HUES48 (cell line): ENCODE measurements around the gene TEX53.

Experiments
- H3K27ac ChIP-seq: one replicate; pipeline ENCODE4 v1.7.0; 2013; ENCODE audit warnings: low read depth, low read length, inconsistent platforms
- H3K27me3 ChIP-seq: 2 replicates; pipeline ENCODE4 v1.6.1; 2013; ENCODE audit warnings: mild to moderate bottlenecking, low read length; ENCODE audit not compliant: control insufficient read depth, insufficient read depth
- H3K36me3 ChIP-seq: 2 replicates; pipeline ENCODE4 v1.6.1; 2013; ENCODE audit warnings: low read length; ENCODE audit not compliant: control insufficient read depth, insufficient read depth
- H3K4me1 ChIP-seq: 2 replicates; pipeline ENCODE4 v1.6.1; 2013; ENCODE audit warnings: mild to moderate bottlenecking, low read length; ENCODE audit not compliant: control insufficient read depth, insufficient read depth
- H3K4me3 ChIP-seq: 2 replicates; pipeline ENCODE4 v1.5.1; 2013; ENCODE audit warnings: mild to moderate bottlenecking, low read depth, low read length
- H3K9ac ChIP-seq: 2 replicates; pipeline ENCODE4 v1.6.1; 2013; ENCODE audit warnings: mild to moderate bottlenecking, low read depth, low read length, moderate library complexity
- H3K9me3 ChIP-seq: 2 replicates; pipeline ENCODE4 v1.6.1; 2013; ENCODE audit warnings: low read length; ENCODE audit not compliant: control insufficient read depth, insufficient read depth

The TEX53 gene

DNA sequence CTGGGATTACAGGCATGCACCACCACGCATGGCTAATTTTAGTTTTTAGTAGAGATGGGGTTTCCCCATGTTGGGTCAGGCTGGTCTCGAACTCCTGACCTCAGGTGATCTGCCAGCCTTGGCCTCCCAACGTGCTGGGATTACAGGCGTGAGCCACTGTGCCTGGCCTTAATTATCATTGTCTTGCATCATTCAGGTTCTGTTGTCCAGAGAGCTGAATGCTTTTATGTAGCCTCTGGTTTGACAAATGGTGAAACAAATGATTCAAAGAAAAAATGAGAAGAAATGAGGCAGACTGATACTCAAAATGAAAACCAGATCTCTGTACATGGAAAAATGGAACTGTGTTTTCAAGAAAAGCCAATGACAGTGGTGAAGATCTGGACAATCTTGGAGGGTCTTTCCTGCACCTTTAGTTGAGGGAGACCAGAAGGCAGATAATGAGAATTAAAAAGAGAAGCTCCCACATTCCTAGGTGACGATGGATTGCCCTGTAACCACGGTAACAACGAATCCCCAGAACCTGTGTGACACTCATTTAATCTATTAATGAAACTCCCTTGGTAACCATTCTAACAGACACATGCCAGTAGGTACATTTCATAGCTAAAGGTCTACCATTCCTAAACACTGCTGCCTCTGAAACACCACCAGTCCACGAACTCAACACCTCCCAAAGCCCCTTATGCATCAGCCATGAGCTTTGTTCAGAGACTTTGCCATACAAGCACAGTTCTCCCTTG, 22.8 kb upstream of the TEX53 start:
- Histone ChIP-seq H3K9me3 (no peaks in the 10 kb centered on the region), H3K27ac (no peak overlapping the region), H3K36me3 (no peaks in the 10 kb centered on the region), H3K4me1 (no peaks in the 10 kb centered on the region), H3K27me3 (no peaks in the 10 kb centered on the region), H3K9ac (no peak overlapping the region), H3K4me3 (no peak overlapping the region)

DNA sequence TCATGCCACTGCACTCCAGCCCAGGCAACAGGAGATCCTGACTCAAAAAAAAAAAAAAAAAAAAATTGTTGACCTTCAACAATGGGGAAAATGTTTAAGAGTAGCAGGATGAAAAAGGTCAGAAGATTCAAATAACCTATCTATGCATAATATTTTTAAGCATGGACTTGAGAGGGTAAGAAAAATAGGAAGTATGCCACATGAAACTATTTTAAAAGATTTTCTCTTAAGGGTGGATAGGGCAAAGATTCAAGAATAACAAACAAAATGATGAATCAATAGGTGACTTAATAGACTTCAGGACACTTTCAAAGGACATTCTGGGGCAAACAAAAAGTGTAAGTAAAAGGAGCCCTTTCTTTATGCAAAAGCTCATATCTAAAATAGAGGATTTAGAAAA, 21.2 kb upstream of the TEX53 start:
- no peak overlapping the region for H3K9ac ChIP-seq
- H3K36me3 ChIP-seq, result no peaks in the 10 kb centered on the region
- H3K27me3 ChIP-seq, result no peaks in the 10 kb centered on the region
- no peak overlapping the region for H3K4me3 ChIP-seq
- H3K27ac ChIP-seq, result no peak overlapping the region
- H3K9me3 ChIP-seq, result no peaks in the 10 kb centered on the region
- H3K4me1 ChIP-seq, result peaks cover 5% of the 10 kb centered on the region; the same call in 1 of the 2 replicates

DNA sequence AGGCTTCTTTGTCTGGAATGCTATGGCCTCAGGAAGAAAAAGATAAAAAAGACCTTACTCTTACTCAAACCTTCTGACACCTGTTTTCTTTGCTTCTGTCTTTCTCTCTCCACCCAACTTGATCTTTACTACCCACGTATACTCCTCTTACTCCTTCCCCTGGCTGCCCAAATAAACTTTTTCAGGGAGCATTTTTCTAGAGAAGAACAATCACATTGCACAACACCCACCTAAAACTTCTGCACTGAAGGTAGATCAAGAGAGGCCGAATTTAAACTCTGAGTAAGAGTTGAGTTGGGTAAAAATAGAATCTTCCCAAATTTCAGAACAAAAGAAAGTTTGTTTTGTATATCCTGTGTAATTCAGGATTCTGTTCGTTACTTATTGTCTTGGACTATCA, 20.5 kb upstream of the TEX53 start:
- H3K9me3 ChIP-seq, result no peaks in the 10 kb centered on the region
- no peaks in the 10 kb centered on the region for H3K36me3 ChIP-seq
- peaks cover 5% of the 10 kb centered on the region; the same call in 1 of the 2 replicates for H3K4me1 ChIP-seq
- H3K27me3 ChIP-seq, result no peaks in the 10 kb centered on the region
- H3K4me3 ChIP-seq, result no peak overlapping the region
- H3K9ac ChIP-seq, result no peak overlapping the region
- H3K27ac ChIP-seq, result no peak overlapping the region

DNA sequence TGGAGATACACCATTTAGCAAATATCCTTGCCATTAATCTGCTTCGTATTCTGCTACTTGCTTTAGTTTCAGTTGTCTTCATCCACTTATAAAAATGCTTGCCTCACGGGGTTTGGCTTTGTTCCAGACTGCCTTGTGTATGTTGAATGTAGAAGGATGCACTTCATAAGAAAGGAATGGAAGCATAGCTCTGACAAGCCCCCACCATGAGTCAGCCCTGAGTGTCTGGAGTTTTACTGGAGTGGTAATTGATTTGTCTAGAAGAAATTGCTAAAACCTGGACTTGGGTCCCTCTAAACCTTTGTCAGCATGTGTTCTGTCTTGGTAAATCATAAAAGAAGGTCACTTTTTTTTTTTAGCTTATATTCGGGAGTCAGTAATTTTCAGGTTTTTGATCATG, 19.8 kb upstream of the TEX53 start:
- H3K4me1 ChIP-seq, result peaks cover 5% of the 10 kb centered on the region; the same call in 1 of the 2 replicates
- no peak overlapping the region for H3K9ac ChIP-seq
- H3K4me3 ChIP-seq, result no peak overlapping the region
- H3K27me3 ChIP-seq, result no peaks in the 10 kb centered on the region
- H3K9me3 ChIP-seq, result no peaks in the 10 kb centered on the region
- no peak overlapping the region for H3K27ac ChIP-seq
- H3K36me3 ChIP-seq, result no peaks in the 10 kb centered on the region

DNA sequence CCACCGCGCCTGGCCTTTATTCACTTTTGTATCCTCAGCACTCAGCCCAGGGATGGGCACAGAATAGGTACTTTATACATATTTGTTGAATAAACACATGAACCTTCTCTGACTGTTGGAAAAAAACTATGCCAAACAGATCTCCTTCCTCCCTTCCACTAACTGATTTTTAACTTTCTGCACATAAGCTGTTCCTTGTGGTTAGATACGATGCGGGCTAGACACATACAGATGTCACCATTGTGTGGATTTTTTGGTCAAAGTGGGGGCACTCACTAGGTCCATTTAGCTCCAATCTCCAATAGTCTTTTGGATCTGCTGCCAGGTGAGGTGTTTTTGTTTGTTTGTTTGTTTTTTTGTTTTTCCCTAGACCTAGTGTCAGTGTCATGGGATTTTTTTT, 19.3 kb upstream of the TEX53 start:
- Histone ChIP-seq H3K9ac (no peak overlapping the region), H3K4me3 (no peak overlapping the region), H3K9me3 (no peaks in the 10 kb centered on the region), H3K27ac (no peak overlapping the region), H3K36me3 (no peaks in the 10 kb centered on the region), H3K4me1 (peaks cover 5% of the 10 kb centered on the region; the same call in 1 of the 2 replicates), H3K27me3 (no peaks in the 10 kb centered on the region)

DNA sequence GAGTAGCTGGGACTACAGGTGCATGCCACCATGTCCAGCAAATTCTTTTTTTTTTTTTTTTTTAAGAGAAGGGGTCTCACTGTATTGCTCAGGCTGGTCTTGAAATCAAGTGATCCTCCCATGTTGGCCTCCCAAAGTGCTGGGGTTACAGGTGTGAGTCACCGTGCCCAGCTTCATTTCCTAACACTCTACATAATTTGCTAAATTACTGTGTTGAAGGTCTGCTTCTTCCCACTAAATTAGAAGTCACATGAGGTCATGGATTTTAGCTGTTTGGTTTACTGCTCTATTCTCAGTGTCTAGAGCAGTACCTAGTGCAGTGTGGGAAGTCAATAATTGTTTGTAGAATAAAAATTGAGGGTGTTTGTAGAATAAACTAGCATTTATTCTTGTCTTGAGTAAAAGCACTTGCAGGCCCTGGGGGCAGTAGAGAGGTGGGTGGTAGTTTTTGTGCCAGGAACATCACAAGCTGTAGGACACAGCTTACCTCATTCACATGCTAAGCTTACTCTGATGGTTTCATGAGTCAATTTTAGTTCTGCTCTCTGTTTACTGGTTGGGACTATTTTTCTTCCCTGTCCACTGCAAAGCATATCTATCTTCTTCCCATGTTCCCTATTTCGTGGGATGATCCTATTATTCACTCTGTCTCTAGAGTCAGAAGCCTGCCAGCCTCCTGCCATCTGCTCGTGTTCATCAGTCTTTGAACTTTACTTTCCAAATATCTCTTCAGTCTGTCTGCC, 17.4 kb upstream of the TEX53 start:
- no peaks in the 10 kb centered on the region for H3K27me3 ChIP-seq
- H3K36me3 ChIP-seq, result no peaks in the 10 kb centered on the region
- H3K9me3 ChIP-seq, result no peaks in the 10 kb centered on the region
- no peak overlapping the region for H3K9ac ChIP-seq
- no peak overlapping the region for H3K27ac ChIP-seq
- H3K4me1 ChIP-seq, result peaks cover 5% of the 10 kb centered on the region; the same call in 1 of the 2 replicates
- no peak overlapping the region for H3K4me3 ChIP-seq

DNA sequence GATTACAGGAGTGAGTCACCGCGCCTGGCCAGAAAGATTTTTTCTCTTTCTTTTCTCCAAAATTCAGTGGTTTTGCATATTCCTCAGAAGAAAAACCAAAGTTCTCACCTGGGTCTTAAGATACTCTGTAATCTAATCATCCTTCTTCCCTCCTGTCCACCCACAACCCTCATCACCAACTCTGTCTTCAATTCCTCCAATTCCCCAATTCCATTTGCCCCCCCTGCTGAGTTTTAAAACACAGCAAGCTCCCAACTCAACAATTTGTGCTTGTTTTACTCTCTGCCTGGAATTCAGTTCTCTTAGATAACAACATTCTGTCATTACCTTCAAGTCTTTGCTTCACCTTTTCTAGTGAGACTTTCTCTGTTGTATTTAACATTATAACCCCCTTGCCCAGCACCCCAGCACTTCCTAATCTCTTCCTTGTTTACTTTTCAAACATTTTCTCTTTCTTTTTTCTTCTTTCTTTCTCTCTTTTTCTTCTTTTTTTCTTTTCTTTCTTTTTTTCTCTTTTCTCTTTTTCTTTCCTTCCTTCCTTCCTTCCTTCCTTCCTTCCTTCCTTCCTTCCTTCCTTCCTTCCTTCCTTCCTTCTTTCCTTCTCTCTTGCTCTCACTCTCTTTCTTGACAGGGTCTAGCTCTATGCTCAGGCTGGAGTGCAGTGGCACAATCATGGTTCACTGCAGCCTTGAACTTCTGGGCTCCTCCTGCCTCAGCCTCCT, 16.6 kb upstream of the TEX53 start:
- Histone ChIP-seq H3K9me3 (no peaks in the 10 kb centered on the region), H3K27me3 (no peaks in the 10 kb centered on the region), H3K4me1 (peaks cover 5% of the 10 kb centered on the region; the same call in 1 of the 2 replicates), H3K27ac (no peak overlapping the region), H3K36me3 (no peaks in the 10 kb centered on the region), H3K9ac (no peak overlapping the region), H3K4me3 (no peak overlapping the region)

DNA sequence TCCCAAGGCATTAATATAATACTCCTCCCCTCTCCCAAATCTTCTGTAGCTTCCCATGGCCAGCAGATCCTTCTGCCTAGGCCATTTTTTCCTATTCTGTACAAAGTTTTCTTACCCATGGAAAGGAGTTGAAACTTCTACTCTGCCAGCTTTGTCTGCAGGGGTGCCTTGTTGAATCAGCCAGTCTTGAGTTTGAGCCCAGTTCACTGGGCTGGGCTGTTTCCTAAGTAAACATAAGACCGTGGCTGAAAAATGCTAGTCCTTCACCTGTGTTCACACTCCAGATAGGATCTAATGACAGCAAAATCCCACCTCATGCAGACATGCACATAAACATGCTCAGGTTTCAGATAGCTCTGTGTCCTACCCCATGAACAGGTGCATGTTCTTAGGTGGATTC, 14.0 kb upstream of the TEX53 start:
- no peaks in the 10 kb centered on the region for H3K9me3 ChIP-seq
- no peak overlapping the region for H3K4me3 ChIP-seq
- no peaks in the 10 kb centered on the region for H3K27me3 ChIP-seq
- H3K36me3 ChIP-seq, result no peaks in the 10 kb centered on the region
- no peak overlapping the region for H3K9ac ChIP-seq
- no peak overlapping the region for H3K27ac ChIP-seq
- H3K4me1 ChIP-seq, result peaks cover 5% of the 10 kb centered on the region; the same call in 1 of the 2 replicates

DNA sequence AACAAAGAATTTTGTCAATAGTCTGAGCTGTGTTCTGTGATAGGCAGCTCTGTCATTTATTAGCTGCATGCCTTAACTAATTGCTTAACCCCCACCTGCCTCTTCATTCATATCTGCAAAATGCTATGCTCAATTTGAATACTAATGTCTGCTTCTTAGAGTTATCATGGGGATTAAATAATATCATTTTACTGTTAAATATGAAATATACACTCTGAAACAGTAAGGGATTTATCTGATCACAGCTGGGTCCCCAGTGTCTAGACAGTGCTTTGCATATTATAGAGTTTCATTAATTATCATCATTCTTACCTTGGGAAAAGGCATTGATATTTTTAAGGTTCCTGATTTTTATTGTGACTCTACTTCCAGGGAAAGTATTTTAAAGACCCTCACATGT, 12.4 kb upstream of the TEX53 start:
- H3K4me1 ChIP-seq, result peaks cover 1% of the 10 kb centered on the region; the same call in 1 of the 2 replicates
- H3K27me3 ChIP-seq, result no peaks in the 10 kb centered on the region
- no peak overlapping the region for H3K9ac ChIP-seq
- H3K4me3 ChIP-seq, result no peak overlapping the region
- no peaks in the 10 kb centered on the region for H3K36me3 ChIP-seq
- H3K27ac ChIP-seq, result no peak overlapping the region
- H3K9me3 ChIP-seq, result no peaks in the 10 kb centered on the region

DNA sequence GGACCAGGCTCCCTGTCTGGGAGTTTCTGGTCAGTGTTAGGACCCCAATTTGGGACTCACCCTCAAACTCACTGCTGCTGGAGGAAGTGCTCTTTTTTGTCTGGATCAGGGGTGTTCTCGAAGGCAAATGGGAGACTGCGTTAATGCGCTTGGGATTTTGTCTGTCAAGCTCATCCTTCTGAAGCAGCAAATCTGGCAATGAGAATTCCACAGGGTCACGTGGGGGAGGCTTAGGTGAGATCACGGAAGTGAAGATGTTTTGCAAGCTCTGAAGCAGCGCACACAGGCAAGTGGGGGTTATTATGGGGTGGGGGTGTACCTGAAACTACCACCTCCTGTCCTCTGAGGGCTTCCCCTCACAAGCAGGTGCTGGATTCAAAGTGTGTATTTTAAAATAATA, 10.5 kb upstream of the TEX53 start:
- H3K27me3 ChIP-seq, result no peaks in the 10 kb centered on the region
- H3K9me3 ChIP-seq, result no peaks in the 10 kb centered on the region
- no peaks in the 10 kb centered on the region for H3K36me3 ChIP-seq
- no peak overlapping the region for H3K9ac ChIP-seq
- no peaks in the 10 kb centered on the region for H3K4me1 ChIP-seq
- H3K27ac ChIP-seq, result no peak overlapping the region
- H3K4me3 ChIP-seq, result no peak overlapping the region

DNA sequence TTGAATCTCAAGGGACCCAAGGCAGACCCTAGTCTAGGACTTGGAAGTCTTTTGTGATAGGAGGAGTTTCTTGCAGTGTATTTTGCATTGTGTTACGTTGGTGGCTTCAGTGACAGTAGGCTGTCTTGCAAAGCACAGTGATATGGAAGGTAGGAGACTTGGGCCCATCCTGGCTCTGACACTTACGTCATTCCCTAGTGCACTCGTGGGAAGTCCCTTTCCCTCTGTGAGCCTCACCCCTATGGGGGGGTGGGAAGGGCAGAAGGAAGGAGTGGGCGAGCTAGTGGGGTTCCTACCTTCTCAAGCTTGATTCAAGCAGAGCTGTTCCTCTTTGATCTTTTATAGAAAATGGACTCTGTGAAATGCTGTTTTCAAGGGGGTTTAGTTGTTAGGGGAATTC, 9.2 kb upstream of the TEX53 start:
- no peaks in the 10 kb centered on the region for H3K36me3 ChIP-seq
- H3K27me3 ChIP-seq, result no peaks in the 10 kb centered on the region
- H3K4me3 ChIP-seq, result no peak overlapping the region
- no peak overlapping the region for H3K9ac ChIP-seq
- no peaks in the 10 kb centered on the region for H3K9me3 ChIP-seq
- no peak overlapping the region for H3K27ac ChIP-seq
- H3K4me1 ChIP-seq, result peaks cover 5% of the 10 kb centered on the region
